HepG2 (cell line): Measurements from ENCODE around the gene NAV2. TPM values are rescaled to one million over a fixed set of nuclear protein-coding genes. Genes with fewer than 3 reads are reported as not detected.
A peak's percentile ranks its signal among the peaks of the same experiment; 100 is the strongest.

Experiments used
- ATAC-seq: fragments of 200-7000 bp; cut with Tn5 transposase; 3 replicates; pipeline ENCODE4 v1.9.1; 2020; ENCODE audit warnings: mild to moderate bottlenecking, moderate library complexity
- BruUV-seq: library from RNA; stranded (reverse); fragments of 400-500 nt; replicated peaks from 2 replicates; lab custom pipeline; 2021; lab: Mats Ljungman, UMichigan
- CTCF ChIA-PET: fragments of 300-600 bp; formaldehyde crosslinking; extraction: SDS; loops from one replicate; lab custom pipeline; 2021; ENCODE audit warnings: low total read pairs, inconsistent platforms, low intra/inter-chr PET ratio; lab: Yijun Ruan, JAX
- POLR2A ChIA-PET: fragments of 350-600 bp; sonication (Branson Sonifier 250); formaldehyde crosslinking; loops from one replicate; lab custom pipeline; 2020; ENCODE audit warnings: antibody characterized with exemption, inconsistent platforms; lab: Yijun Ruan, JAX
- DNase-seq: peaks from one replicate; pipeline ENCODE4 v3.0.0-alpha.2; 2015; ENCODE audit warnings: low spot score
- FAIRE-seq: peaks from 3 replicates; lab custom pipeline; 2011; peaks lifted over from hg19 to GRCh38; lab: Jason Lieb, UNC
- H2AFZ ChIP-seq: one replicate; pipeline ENCODE4 v1.6.1; 2011; ENCODE audit warnings: low read length, inconsistent platforms
- H3K27ac ChIP-seq: fragments of 300-600 bp; 3 replicates; pipeline ENCODE4 v1.8.0; 2011; ENCODE audit warnings: mixed run types, mild to moderate bottlenecking, mixed read lengths, low read length, inconsistent platforms; ENCODE audit not compliant: insufficient read depth; ENCODE audit errors: extremely low read length
- H3K27me3 ChIP-seq, 2 experiments: fragments of 200-600 bp in 1 of 2; 2 replicates in 1 of 2; 3 replicates in 1 of 2; pipeline versions ENCODE4 v1.6.0 to v1.8.0; 2011; ENCODE audit warnings: low read length in 2 of 2, mild to moderate bottlenecking in 2 of 2, moderate library complexity in 2 of 2, inconsistent platforms in 1 of 2; ENCODE audit not compliant: insufficient read depth in 2 of 2, control insufficient read depth in 1 of 2
- H3K36me3 ChIP-seq, 2 experiments: fragments of 200-600 bp in 1 of 2; replicated peaks in 1 of 2; 2 replicates in 1 of 2; 3 replicates in 1 of 2; pipeline versions ENCODE4 v1.5.1 to v1.8.0; 2011; ENCODE audit warnings: low read length in 2 of 2, inconsistent platforms in 1 of 2; ENCODE audit not compliant: insufficient read depth in 2 of 2, control insufficient read depth in 1 of 2
- H3K4me1 ChIP-seq: 2 replicates; pipeline ENCODE4 v1.5.1; 2012; ENCODE audit warnings: low read length, inconsistent platforms; ENCODE audit not compliant: insufficient read depth
- H3K4me2 ChIP-seq: 2 replicates; pipeline ENCODE4 v1.6.0; 2011; ENCODE audit warnings: low read depth, low read length, inconsistent platforms
- H3K4me3 ChIP-seq, 3 experiments: fragments of 200-600 bp in 1 of 3; sonication (generic), shearing (Covaris generic) in 1 of 3; replicated peaks in 1 of 3; 2 replicates each; pipeline ENCODE4 v1.5.1; 2011 to 2016; ENCODE audit warnings: low read length in 3 of 3, inconsistent platforms in 2 of 3, low read depth in 2 of 3, mild to moderate bottlenecking in 2 of 3, control low read depth in 1 of 3, mixed read lengths in 1 of 3; ENCODE audit not compliant: insufficient read depth in 1 of 3
- H3K79me2 ChIP-seq: one replicate; pipeline ENCODE4 v1.6.1; 2011; ENCODE audit warnings: low read length, inconsistent platforms; ENCODE audit not compliant: insufficient read depth
- H3K9ac ChIP-seq: 2 replicates; pipeline ENCODE4 v1.6.0; 2011; ENCODE audit warnings: mild to moderate bottlenecking, low read depth, low read length, inconsistent platforms; ENCODE audit not compliant: insufficient read depth
- H3K9me3 ChIP-seq: 2 replicates; pipeline ENCODE4 v1.5.1; 2012; ENCODE audit warnings: mild to moderate bottlenecking, low read length
- H4K20me1 ChIP-seq: 2 replicates; pipeline ENCODE4 v1.6.0; 2011; ENCODE audit warnings: inconsistent platforms, mild to moderate bottlenecking, low read length, moderate library complexity; ENCODE audit not compliant: insufficient read depth
- ERF ChIP-seq: IDR thresholded peaks from 2 replicates; pipeline ENCODE4 v1.6.1; 2018; ENCODE audit warnings: missing biosample characterization, missing genetic modification reagents
- KDM2A ChIP-seq: sonication (generic); formaldehyde crosslinking; IDR thresholded peaks from 2 replicates; pipeline ENCODE4 v1.4.0; 2020; ENCODE audit warnings: low read depth, missing genetic modification reagents, borderline replicate concordance
- PATZ1 ChIP-seq: sonication (generic); formaldehyde crosslinking; IDR thresholded peaks from 2 replicates; pipeline ENCODE4 v1.4.0; 2020; ENCODE audit warnings: missing genetic modification reagents
- STAG1 ChIP-seq: sonication (generic); formaldehyde crosslinking; IDR thresholded peaks from 2 replicates; pipeline ENCODE4 v1.4.0; 2020; ENCODE audit warnings: missing genetic modification reagents
- TFDP1 ChIP-seq: IDR thresholded peaks from 2 replicates; pipeline ENCODE4 v1.6.1; 2016; ENCODE audit warnings: missing compliant biosample characterization, missing genetic modification reagents, borderline replicate concordance
- ZBED4 ChIP-seq: sonication (generic); formaldehyde crosslinking; IDR thresholded peaks from 2 replicates; pipeline ENCODE4 v1.4.0; 2020; ENCODE audit warnings: missing genetic modification reagents, borderline replicate concordance
- ZFP91 ChIP-seq: sonication (generic); formaldehyde crosslinking; IDR thresholded peaks from 2 replicates; pipeline ENCODE4 v1.9.0; 2022; ENCODE audit warnings: missing genetic modification reagents, mild to moderate bottlenecking, borderline replicate concordance
- ZNF431 ChIP-seq: sonication (generic); formaldehyde crosslinking; IDR thresholded peaks from 2 replicates; pipeline ENCODE4 v1.9.0; 2022; ENCODE audit warnings: missing genetic modification reagents, low read depth, mild to moderate bottlenecking, borderline replicate concordance
- ZNF574 ChIP-seq: sonication (generic); formaldehyde crosslinking; IDR thresholded peaks from 2 replicates; pipeline ENCODE4 v1.4.0; 2020; ENCODE audit warnings: missing genetic modification reagents
- WGBS: methylation state at CpG from one replicate; pipeline ENCODE4 v1.1.6; 2017; ENCODE audit warnings: low lambda C conversion rate; 5-methylcytosine and 5-hydroxymethylcytosine counted together
- in situ Hi-C: cut with HindIII; loops from 2 replicates; pipeline ENCODE4 v1.10.0; 2017; ENCODE audit warnings: low pct_unique_long_range_greater_than_20kb; ENCODE audit not compliant: extremely low pct_ligation_motif_present
- intact Hi-C: fragments of 100-400 bp; cut with micrococcal nuclease; formaldehyde crosslinking; loops from one replicate; pipeline ENCODE4 v1.10.0; 2022; ENCODE audit not compliant: unreplicated experiment
- polyA plus RNA-seq, 8 experiments: library from polyadenylated mRNA; depleted of rRNA in 3 of 8; stranded (reverse) in 7 of 8; unstranded in 1 of 8; fragments of >200 nt; fragmentation: Illumina TruSeq in 4 of 8; extraction: Trizol in 4 of 8; gene quantifications; 2 replicates each; pipeline versions ENCODE4 v1.2.1 to v1.2.3, GENCODE V29; 2011 to 2016; ENCODE audit warnings: low read depth in 4 of 8, missing spikeins in 1 of 8, mixed read lengths in 1 of 8; ENCODE audit not compliant: insufficient read depth in 1 of 8
- total RNA-seq, 5 experiments: library from RNA; depleted of rRNA; stranded (reverse); fragments of >200 nt; fragmentation: Illumina TruSeq; extraction: Trizol; gene quantifications; 2 replicates each; pipeline ENCODE4 v1.2.3, GENCODE V29; 2016; ENCODE audit warnings: low read depth in 1 of 5

NAV2 gene
- total and polyA plus RNA-seq, 2 of the 13 experiments (the other 11 are each of a cell fraction or from before 2014, with no cell fraction given): 9.3 to 34.6 TPM

- FAIRE-seq (peak; percentile 50), ATAC-seq (peak; percentile 90), DNase-seq (peak; percentile 52)
- H2AFZ ChIP-seq: no peak overlapping the region
- POLR2A ChIA-PET: no interaction called here
- in situ Hi-C loops (loop anchor here (5.0 to 25.0 kb wide), 2 partner anchors 224 to 484 kb away; no protein-coding TSS in a partner anchor), intact Hi-C loops (loop anchor here (1.0 to 10.0 kb wide), 5 partner anchors 210 to 1384 kb away; no protein-coding TSS in a partner anchor)
- H3K27me3 ChIP-seq: peaks cover 0 to 19% of the 10 kb centered on the region in 2 experiments; a peak in 2 of 5 replicates
- no peaks in the 10 kb centered on the region for H4K20me1 ChIP-seq
- H3K36me3 ChIP-seq: no peaks in the 10 kb centered on the region
- CTCF ChIA-PET: interaction anchor here (0.7 to 1.5 kb wide), 4 partner anchors 190 to 483 kb away, joined by 3 to 17 read pairs (median 4); no protein-coding TSS in a partner anchor
- H3K4me2 ChIP-seq: no peak overlapping the region
- peaks cover 16% of the 10 kb centered on the region; the same call in 1 of the 2 replicates for H3K4me1 ChIP-seq
- H3K27ac ChIP-seq: no peak overlapping the region
- BruUV-seq: no TSS peak
- WGBS: 37% methylated on average over 15 of the region's 16 CpGs
- H3K4me3 ChIP-seq: no peak overlapping the region
- H3K9ac ChIP-seq: no peak overlapping the region
- H3K9me3 ChIP-seq: no peaks in the 10 kb centered on the region
- H3K79me2 ChIP-seq: no peaks in the 10 kb centered on the region
- TF ChIP-seq ZNF431 (CRISPR knock-in tag): no peak
- no peak for TF ChIP-seq TFDP1 (CRISPR knock-in tag)
- TF ChIP-seq STAG1: peak; percentile 88
- TF ChIP-seq ZFP91 (CRISPR knock-in tag): 0 out of 2 replicates have a peak, but pooled peaks have one; percentile 15
- no peak for TF ChIP-seq ZBED4
- TF ChIP-seq ZNF574 (CRISPR knock-in tag): 0 out of 2 replicates have a peak, but pooled peaks have one; percentile 20
- no peak for TF ChIP-seq ERF (CRISPR knock-in tag)
- peak; percentile 22; the same call in 1 of the 2 replicates for TF ChIP-seq KDM2A (CRISPR knock-in tag)
- TF ChIP-seq PATZ1 (CRISPR knock-in tag): peak; percentile 26; the same call in 1 of the 2 replicates
These were observed 415.3 kb downstream of the NAV2 start for GRCh38 chr11:20127671-20128527.
